ENCODE measurements around the gene PAWR.
"Not testable (repeated sequence)": the region's sequence is repeated elsewhere in the genome, so short reads cannot be mapped to it uniquely, and the experiment has no call there.

Gene PAWR

DNA sequence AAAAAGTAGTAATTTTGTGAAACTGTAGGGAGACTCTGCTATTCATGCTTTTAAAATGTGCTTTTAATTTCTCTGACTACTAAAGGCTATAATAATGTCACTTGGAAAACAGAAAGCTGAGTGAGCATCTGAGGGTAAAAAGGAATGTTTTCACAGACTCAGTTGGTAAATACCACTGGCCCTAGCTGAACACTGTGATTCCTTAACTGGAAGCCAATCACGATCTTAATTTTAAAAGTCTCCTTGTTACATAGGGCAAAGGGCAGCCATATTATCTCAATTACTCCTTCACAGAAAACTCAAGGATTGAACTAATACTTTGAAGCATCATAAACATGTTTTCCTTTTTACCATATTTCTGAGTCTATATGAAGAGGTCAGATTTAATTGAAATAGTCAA, 41.9 kb downstream of the PAWR start:
- ATAC-seq (replicated peaks) (no peak), DNase-seq (no peak)
- no peak overlapping the region for H3K4me3 Mint-ChIP-seq
- peaks cover 8 to 13% of the 10 kb centered on the region in 2 donors for H3K4me1 Mint-ChIP-seq
- H3K27ac Mint-ChIP-seq, result no peak overlapping the region
- H3K27me3 Mint-ChIP-seq, result no peaks in the 10 kb centered on the region
- H3K9me3 Mint-ChIP-seq, result peaks cover 0 to 3% of the 10 kb centered on the region in 2 donors
- peaks cover 0 to 8% of the 10 kb centered on the region in 2 donors for H3K36me3 Mint-ChIP-seq

DNA sequence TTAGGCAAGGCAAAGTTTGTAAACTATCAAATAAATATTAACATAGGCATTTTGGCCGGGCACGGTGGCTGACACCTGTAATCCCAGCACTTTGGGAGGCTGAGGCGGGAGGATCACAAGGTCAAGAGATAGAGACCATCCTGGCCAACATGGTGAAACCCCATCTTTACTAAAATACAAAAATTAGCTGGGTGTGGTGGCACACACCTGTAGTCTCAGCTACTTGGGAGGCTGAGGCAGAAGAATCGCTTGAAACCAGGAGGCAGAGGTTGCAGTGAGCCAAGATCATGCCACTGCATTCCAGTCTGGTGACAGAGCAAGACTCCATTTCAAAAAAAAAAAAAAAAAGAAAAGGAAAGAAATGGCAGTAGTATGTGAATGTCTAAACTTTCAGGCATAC, 43.9 kb downstream of the PAWR start:
- not testable (repeated sequence) for H3K9me3 Mint-ChIP-seq; H3K27ac Mint-ChIP-seq; H3K27me3 Mint-ChIP-seq; DNase-seq; ATAC-seq (replicated peaks); H3K36me3 Mint-ChIP-seq; H3K4me3 Mint-ChIP-seq
- peaks cover 8 to 13% of the 10 kb centered on the region in 2 donors for H3K4me1 Mint-ChIP-seq

- ATAC-seq (replicated peaks) (no peak), DNase-seq (no peak)
- no peaks in the 10 kb centered on the region for H3K9me3 Mint-ChIP-seq
- H3K27ac Mint-ChIP-seq, result no peak overlapping the region
- H3K4me1 Mint-ChIP-seq, result peaks cover 6 to 13% of the 10 kb centered on the region in 2 donors
- H3K36me3 Mint-ChIP-seq, result peaks cover 0 to 4% of the 10 kb centered on the region in 2 donors
- no peak overlapping the region for H3K4me3 Mint-ChIP-seq
- no peaks in the 10 kb centered on the region for H3K27me3 Mint-ChIP-seq
Measured at GRCh38 chr12:79645235-79645630, 45.5 kb downstream of the PAWR start.

DNA sequence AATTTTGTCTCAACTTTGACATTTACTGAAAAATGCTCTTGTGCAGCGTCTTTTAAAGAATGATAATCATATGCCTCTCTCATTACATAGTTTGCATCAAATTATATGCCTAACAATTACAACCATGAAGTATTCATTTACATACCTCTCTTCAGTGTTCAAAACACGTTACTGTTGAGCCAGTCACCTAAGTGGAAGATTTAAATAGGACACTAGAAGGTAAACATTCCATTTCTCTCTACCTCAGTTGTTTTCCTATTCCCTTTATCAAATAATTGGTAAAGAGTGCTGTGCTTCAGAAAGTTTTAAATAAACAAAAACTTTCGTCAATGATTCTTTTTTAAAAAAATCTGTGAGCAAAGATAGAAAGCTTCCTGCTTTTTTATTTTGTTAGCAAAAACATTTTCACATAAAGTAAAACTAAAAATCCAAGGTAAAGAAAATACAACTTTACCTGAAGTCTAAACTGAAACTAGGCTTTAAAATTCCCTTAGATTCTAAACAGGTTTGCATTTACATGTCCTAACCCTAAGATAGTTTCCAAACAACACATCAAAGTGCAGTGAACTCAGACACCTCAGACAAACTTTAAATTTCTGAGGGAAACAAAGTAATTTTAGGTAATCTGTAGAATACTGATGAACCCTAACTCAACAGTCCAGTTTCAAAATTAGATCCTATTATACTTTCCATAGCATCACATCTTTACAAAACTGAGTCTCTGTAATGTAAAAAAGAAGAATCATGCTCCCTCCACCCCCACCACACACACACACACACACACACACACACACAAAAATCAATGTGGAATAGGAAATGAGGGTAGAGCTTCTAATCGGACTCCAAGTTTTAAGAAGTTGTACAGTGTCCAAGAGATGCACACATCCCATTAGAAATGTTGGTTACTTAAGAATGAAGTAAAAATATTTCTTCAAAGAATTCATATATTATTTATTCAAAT, 46.2 kb downstream of the PAWR start:
- ATAC-seq (replicated peaks), result no peak
- Mint-ChIP-seq H3K9me3 (no peaks in the 10 kb centered on the region), H3K36me3 (peaks cover 0 to 4% of the 10 kb centered on the region in 2 donors)

GRCh38 chr12:79643821-79644220, 46.9 kb downstream of the PAWR start:
- peaks cover 7 to 13% of the 10 kb centered on the region in 2 donors for H3K4me1 Mint-ChIP-seq
- peaks cover 0 to 4% of the 10 kb centered on the region in 2 donors for H3K36me3 Mint-ChIP-seq

More for the DNA sequence above, 46.2 kb downstream of the PAWR start:
- Mint-ChIP-seq H3K4me1 (peaks cover 7 to 13% of the 10 kb centered on the region in 2 donors), H3K27ac (no peak overlapping the region), H3K27me3 (no peaks in the 10 kb centered on the region), H3K4me3 (no peak overlapping the region)
- no peak for DNase-seq

DNA sequence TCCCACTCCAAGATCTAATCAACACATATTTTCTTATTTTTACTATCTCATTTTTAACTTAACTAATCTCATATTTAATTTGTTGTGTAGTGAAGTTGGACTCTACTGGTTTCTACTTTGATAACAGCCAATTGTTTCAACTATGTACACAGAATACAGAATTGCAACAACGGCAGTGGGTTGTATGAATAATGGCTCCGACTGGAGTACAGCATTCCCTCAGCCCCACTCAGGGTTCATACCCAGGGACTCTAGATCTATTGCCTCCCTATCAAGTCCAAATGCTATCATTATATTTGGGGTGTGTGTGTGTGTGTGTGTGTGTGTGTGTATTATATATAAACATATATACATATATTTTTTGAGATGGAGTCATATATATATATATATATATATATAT, 52.3 kb downstream of the PAWR start:
- no peaks in the 10 kb centered on the region for H3K27me3 Mint-ChIP-seq
- ATAC-seq (replicated peaks) (no peak), DNase-seq (no peak)
- H3K9me3 Mint-ChIP-seq, result no peaks in the 10 kb centered on the region
- peaks cover 5 to 8% of the 10 kb centered on the region in 2 donors for H3K4me1 Mint-ChIP-seq
- no peak overlapping the region for H3K4me3 Mint-ChIP-seq
- H3K36me3 Mint-ChIP-seq, result no peaks in the 10 kb centered on the region
- no peak overlapping the region for H3K27ac Mint-ChIP-seq

More at GRCh38 chr12:79643821-79644220, 46.9 kb downstream of the PAWR start:
- no peaks in the 10 kb centered on the region for H3K9me3 Mint-ChIP-seq
- no peak overlapping the region for H3K27ac Mint-ChIP-seq
- H3K4me3 Mint-ChIP-seq, result no peak overlapping the region
- DNase-seq (no peak), ATAC-seq (replicated peaks) (no peak)
- H3K27me3 Mint-ChIP-seq, result no peaks in the 10 kb centered on the region

DNA sequence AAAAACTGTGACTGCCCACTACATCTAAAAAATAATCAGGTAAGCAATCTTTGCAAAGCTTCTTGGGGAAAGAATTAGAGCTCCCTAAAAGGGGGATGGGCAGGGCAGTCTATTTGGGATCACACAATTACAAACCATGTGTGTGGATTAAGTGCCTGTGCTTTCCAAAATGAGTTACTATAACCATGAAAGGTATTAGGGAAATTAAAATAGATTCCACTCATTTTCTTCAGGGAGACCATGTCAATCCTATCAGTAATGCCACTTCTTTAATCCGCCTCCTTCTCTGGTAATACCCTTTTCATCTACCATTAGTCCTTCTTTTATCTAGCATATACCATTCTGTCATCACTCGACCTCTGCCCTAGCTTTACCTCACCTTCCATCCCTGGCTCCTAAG, 53.7 kb downstream of the PAWR start:
- Mint-ChIP-seq H3K36me3 (no peaks in the 10 kb centered on the region), H3K9me3 (no peaks in the 10 kb centered on the region), H3K27me3 (no peaks in the 10 kb centered on the region), H3K4me3 (no peak overlapping the region), H3K27ac (no peak overlapping the region), H3K4me1 (peaks cover 5 to 8% of the 10 kb centered on the region in 2 donors)
- no peak for ATAC-seq (replicated peaks)
- DNase-seq, result no peak

GRCh38 chr12:79635676-79636075, 55.1 kb downstream of the PAWR start:
- Mint-ChIP-seq H3K36me3 (no peaks in the 10 kb centered on the region), H3K27ac (no peak overlapping the region), H3K4me1 (peaks cover 5 to 8% of the 10 kb centered on the region in 2 donors), H3K9me3 (no peaks in the 10 kb centered on the region), H3K27me3 (no peaks in the 10 kb centered on the region), H3K4me3 (no peak overlapping the region)
- DNase-seq (no peak), ATAC-seq (replicated peaks) (no peak)

DNA sequence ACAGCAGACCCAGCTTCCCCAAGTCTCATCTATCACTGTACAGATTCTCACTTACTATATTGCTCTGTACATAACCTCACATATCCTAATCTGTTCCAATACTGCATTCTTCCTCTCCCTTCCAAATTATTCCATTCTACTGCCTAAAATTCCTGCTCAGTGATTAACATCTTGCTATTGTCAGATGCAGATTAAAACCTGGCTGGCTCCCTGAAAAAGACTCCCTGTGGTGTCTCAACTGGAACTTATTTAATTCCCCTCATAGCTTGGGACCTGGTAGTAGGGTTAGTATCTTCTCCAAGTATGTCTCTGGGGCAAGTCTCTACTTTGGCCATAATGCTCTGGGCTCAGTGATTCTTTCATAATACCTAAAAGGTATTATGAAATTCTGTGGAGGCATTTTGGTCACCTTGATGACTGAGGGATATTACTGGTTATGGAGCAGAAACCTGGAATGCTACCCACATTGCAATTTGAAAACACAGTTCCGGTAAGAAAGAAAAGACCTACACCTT, 55.8 kb downstream of the PAWR start:
- Mint-ChIP-seq H3K27ac (no peak overlapping the region), H3K9me3 (no peaks in the 10 kb centered on the region)

GRCh38 chr12:79629561-79629960, 61.2 kb downstream of the PAWR start:
- H3K4me1 Mint-ChIP-seq, result peaks cover 3 to 6% of the 10 kb centered on the region in 2 donors
- peaks cover 5 to 6% of the 10 kb centered on the region in 2 donors for H3K9me3 Mint-ChIP-seq
- ATAC-seq (replicated peaks) (no peak), DNase-seq (no peak)
- H3K27ac Mint-ChIP-seq, result no peak overlapping the region
- no peak overlapping the region for H3K4me3 Mint-ChIP-seq
- no peaks in the 10 kb centered on the region for H3K27me3 Mint-ChIP-seq
- peaks cover 13 to 17% of the 10 kb centered on the region in 2 donors for H3K36me3 Mint-ChIP-seq

More for the DNA sequence above, 55.8 kb downstream of the PAWR start:
- DNase-seq, result no peak
- Mint-ChIP-seq H3K4me1 (peaks cover 5 to 7% of the 10 kb centered on the region in 2 donors), H3K27me3 (no peaks in the 10 kb centered on the region), H3K36me3 (no peaks in the 10 kb centered on the region), H3K4me3 (no peak overlapping the region)
- ATAC-seq (replicated peaks), result no peak

DNA sequence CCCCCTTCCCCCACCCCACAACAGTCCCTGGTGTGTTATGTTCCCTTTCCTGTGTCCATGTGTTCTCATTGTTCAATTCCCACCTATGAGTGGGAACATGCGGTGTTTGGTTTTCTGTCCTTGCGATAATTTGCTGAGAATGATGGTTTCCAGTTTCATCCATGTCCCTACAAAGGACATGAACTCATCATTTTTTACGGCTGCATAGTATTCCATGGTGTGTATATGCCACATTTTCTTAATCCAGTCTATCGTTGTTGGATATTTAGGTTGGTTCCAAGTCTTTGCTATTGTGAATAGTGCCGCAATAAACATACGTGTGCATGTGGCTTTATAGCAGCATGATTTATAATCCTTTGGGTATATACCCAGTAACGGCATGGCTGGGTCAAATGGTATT, 64.0 kb downstream of the PAWR start:
- not testable (repeated sequence) for H3K9me3 Mint-ChIP-seq; ATAC-seq (replicated peaks); H3K27me3 Mint-ChIP-seq; H3K27ac Mint-ChIP-seq; DNase-seq; H3K4me3 Mint-ChIP-seq
- H3K4me1 Mint-ChIP-seq, result peaks cover 4 to 11% of the 10 kb centered on the region in 2 donors
- peaks cover 13 to 22% of the 10 kb centered on the region in 2 donors for H3K36me3 Mint-ChIP-seq

GRCh38 chr12:79624378-79624777, 66.4 kb downstream of the PAWR start:
- no peak overlapping the region for H3K4me3 Mint-ChIP-seq
- peaks cover 4 to 19% of the 10 kb centered on the region in 2 donors for H3K4me1 Mint-ChIP-seq
- H3K27ac Mint-ChIP-seq, result peak overlapping the region; percentile 39
- peaks cover 5 to 6% of the 10 kb centered on the region in 2 donors for H3K9me3 Mint-ChIP-seq
- DNase-seq (no peak), ATAC-seq (replicated peaks) (no peak)
- H3K36me3 Mint-ChIP-seq, result peaks cover 22 to 30% of the 10 kb centered on the region in 2 donors
- H3K27me3 Mint-ChIP-seq, result no peaks in the 10 kb centered on the region

DNA sequence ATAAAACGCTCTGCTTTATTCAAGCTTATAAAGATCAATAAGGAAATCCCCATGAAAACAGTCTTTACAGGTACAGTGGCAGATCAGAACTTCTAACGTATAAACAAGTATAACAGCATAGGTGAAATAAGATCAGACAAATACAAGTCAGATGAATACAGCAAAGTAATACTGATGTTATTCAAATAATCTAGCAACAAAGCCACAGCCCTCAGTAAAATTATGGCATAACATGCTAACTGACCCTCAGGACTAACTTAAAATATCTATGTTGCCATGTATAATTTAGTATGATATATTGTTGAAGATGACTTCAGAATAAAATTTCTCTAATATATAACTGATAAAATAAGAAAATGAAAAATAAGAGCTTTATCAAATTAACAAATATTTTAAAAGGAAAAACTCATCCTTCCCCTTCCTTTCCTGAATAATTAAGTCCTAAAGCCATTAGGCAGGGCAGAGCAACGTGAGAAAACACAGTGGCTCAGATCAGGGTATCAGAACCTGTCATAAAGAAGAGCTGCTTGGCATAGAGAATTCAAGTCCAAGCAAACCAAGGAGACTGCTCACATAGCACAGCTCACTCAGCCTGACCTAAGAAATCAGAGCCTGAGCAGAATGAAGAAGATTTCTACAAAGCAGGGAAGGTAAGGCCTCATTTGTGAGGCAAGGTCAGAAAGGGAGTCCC, 70.7 kb downstream of the PAWR start:
- ATAC-seq (replicated peaks) (no peak), DNase-seq (no peak)
- Mint-ChIP-seq H3K27ac (no peak overlapping the region), H3K9me3 (no peaks in the 10 kb centered on the region), H3K4me3 (no peak overlapping the region), H3K4me1 (peaks cover 8 to 21% of the 10 kb centered on the region in 2 donors), H3K27me3 (no peaks in the 10 kb centered on the region), H3K36me3 (peaks cover 12 to 21% of the 10 kb centered on the region in 2 donors)

DNA sequence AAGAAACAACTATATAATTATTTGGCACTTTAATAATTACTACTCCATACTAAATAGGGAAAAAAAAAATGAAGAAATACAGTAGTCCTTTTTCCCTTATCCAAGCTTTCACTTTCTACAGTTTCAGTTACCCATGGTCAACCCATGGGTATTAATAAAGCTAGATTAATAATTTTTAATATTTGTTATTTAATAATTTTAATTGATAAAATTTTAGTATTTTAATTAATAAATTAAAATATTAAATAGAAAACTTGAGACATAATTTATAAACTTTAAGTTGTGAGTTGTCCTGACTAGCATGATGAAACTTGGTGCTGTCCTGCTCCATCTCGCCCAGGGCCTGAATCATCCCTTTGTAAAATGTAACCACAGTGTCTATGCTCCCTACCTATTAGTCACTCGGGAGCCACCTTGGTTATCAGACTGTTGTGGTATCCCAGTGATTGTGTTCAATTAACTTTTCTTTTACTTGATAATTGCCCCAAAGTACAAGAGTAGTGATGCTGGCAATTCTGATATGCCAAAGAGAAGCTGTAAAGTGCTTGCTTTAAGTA, 71.8 kb downstream of the PAWR start:
- Mint-ChIP-seq H3K4me1 (peaks cover 8 to 16% of the 10 kb centered on the region in 2 donors), H3K36me3 (peaks cover 12 to 21% of the 10 kb centered on the region in 2 donors), H3K4me3 (no peak overlapping the region), H3K9me3 (no peaks in the 10 kb centered on the region), H3K27me3 (no peaks in the 10 kb centered on the region), H3K27ac (no peak overlapping the region)
- no peak for ATAC-seq (replicated peaks)
- DNase-seq, result no peak

Data from stimulated activated naive B cell treated with anti-CD40 and anti-IgM and Interleukin-4, amounts not matched to agents 10 μg/mL and 1 μg/mL and 100 μg/mL, for 72 hours (primary cell).